ENCODE data around the gene PLCH2.

- TF ChIP-seq POLR2AphosphoS5 (IDR thresholded peaks at IDR 0.05) (no peak), REST (IDR thresholded peaks at IDR 0.05; ENCODE audit: borderline replicate concordance) (no peak), RAD21 (conservative IDR thresholded peaks at IDR 0.05) (no peak)
Measured at GRCh38 chr1:2516946-2517345, 40.9 kb downstream of the PLCH2 start.
